K562 (cell line): ENCODE measurements around the gene AHNAK. TPM values are rescaled to one million over a fixed set of nuclear protein-coding genes. Genes with fewer than 3 reads are reported as not detected.

Experiments used
- ATAC-seq: fragments of 200-7000 bp; cut with Tn5 transposase; 3 replicates; pipeline ENCODE4 v1.9.1; 2020; ENCODE audit warnings: moderate library complexity
- BruUV-seq: library from RNA; stranded (reverse); fragments of 400-500 nt; replicated peaks from 2 replicates; lab custom pipeline; 2021; lab: Mats Ljungman, UMichigan
- CTCF ChIA-PET: fragments of 300-600 bp; formaldehyde crosslinking; extraction: SDS; loops from one replicate; lab custom pipeline; 2021; ENCODE audit warnings: low intra/inter-chr PET ratio; lab: Yijun Ruan, JAX
- POLR2A ChIA-PET: fragments of 300-600, 350-650 bp; sonication (Branson Sonifier 250); formaldehyde crosslinking; extraction: SDS; loops from one replicate; lab custom pipeline; 2021; ENCODE audit warnings: antibody characterized with exemption, inconsistent platforms; lab: Yijun Ruan, JAX
- DNase-seq, 4 experiments: peaks; one replicate each; pipeline versions ENCODE4 v3.0.0 to v3.0.0-alpha.2; 2011 to 2018; ENCODE audit warnings: low spot score in 3 of 4, mixed read lengths in 3 of 4; ENCODE audit errors: extremely low read depth in 1 of 4
- FAIRE-seq: peaks from 2 replicates; lab custom pipeline; 2011; peaks lifted over from hg19 to GRCh38; lab: Jason Lieb, UNC
- H2AFZ ChIP-seq: 2 replicates; pipeline ENCODE4 v1.6.0; 2011; ENCODE audit warnings: low read depth, low read length, control low read depth, inconsistent platforms
- H3K27ac ChIP-seq: fragments of 200-600 bp; 3 replicates; pipeline ENCODE4 v1.8.0; 2011; ENCODE audit warnings: low read depth, mild to moderate bottlenecking, control low read depth, inconsistent platforms, low read length, moderate library complexity, mixed read lengths; ENCODE audit errors: extremely low read depth
- H3K27me3 ChIP-seq, 2 experiments: fragments of 300-600 bp in 1 of 2; 2 replicates in 1 of 2; 3 replicates in 1 of 2; pipeline versions ENCODE4 v1.6.0 to v1.8.0; 2011; ENCODE audit warnings: inconsistent platforms in 2 of 2, low read length in 2 of 2, mild to moderate bottlenecking in 1 of 2, mixed read lengths in 1 of 2, moderate library complexity in 1 of 2; ENCODE audit not compliant: control insufficient read depth in 2 of 2, insufficient read depth in 2 of 2
- H3K36me3 ChIP-seq: fragments of 300-600 bp; 3 replicates; pipeline ENCODE4 v1.8.0; 2011; ENCODE audit warnings: mild to moderate bottlenecking, low read length, inconsistent platforms; ENCODE audit not compliant: control insufficient read depth, insufficient read depth
- H3K4me1 ChIP-seq, 2 experiments: fragments of 200-600 bp in 1 of 2; replicated peaks in 1 of 2; 2 replicates in 1 of 2; 3 replicates in 1 of 2; pipeline versions ENCODE4 v1.5.1 to v1.8.0; 2011; ENCODE audit warnings: inconsistent platforms in 2 of 2, low read length in 2 of 2, mild to moderate bottlenecking in 1 of 2, mixed read lengths in 1 of 2, moderate library complexity in 1 of 2; ENCODE audit not compliant: control insufficient read depth in 2 of 2, insufficient read depth in 2 of 2
- H3K4me2 ChIP-seq: 2 replicates; pipeline ENCODE4 v1.6.1; 2011; ENCODE audit warnings: low read length, control low read depth, inconsistent platforms, mixed read lengths; ENCODE audit not compliant: insufficient read depth
- H3K4me3 ChIP-seq: fragments of 200-600 bp; sonication (generic), shearing (Covaris generic); 2 replicates; pipeline ENCODE4 v1.5.1; 2016; ENCODE audit warnings: control low read depth, inconsistent platforms
- H3K79me2 ChIP-seq: fragments of 200-600 bp; 3 replicates; pipeline ENCODE4 v1.8.0; 2011; ENCODE audit warnings: low read length, inconsistent platforms; ENCODE audit not compliant: control insufficient read depth, insufficient read depth
- H3K9ac ChIP-seq, 2 experiments: 2 replicates each; pipeline versions ENCODE4 v1.6.0 to v1.6.1; 2011; ENCODE audit warnings: low read depth in 2 of 2, low read length in 2 of 2, control low read depth in 1 of 2, inconsistent platforms in 1 of 2, mild to moderate bottlenecking in 1 of 2, mixed read lengths in 1 of 2; ENCODE audit not compliant: insufficient read depth in 1 of 2
- H3K9me1 ChIP-seq: one replicate; pipeline ENCODE4 v1.6.0; 2011; ENCODE audit warnings: inconsistent platforms, mild to moderate bottlenecking, low read length, moderate library complexity; ENCODE audit not compliant: control insufficient read depth, insufficient read depth
- H3K9me3 ChIP-seq: replicated peaks from 2 replicates; pipeline ENCODE4 v1.5.1; 2011; ENCODE audit warnings: low read depth, low read length, inconsistent platforms; ENCODE audit not compliant: control insufficient read depth, insufficient read depth
- H4K20me1 ChIP-seq: replicated peaks from 2 replicates; pipeline ENCODE4 v1.6.1; 2011; ENCODE audit warnings: low read length, inconsistent platforms, mixed read lengths; ENCODE audit not compliant: control insufficient read depth, insufficient read depth
- NUFIP1 ChIP-seq: fragments of 450-650 bp; IDR thresholded peaks from 2 replicates; pipeline ENCODE4 v1.6.1; 2018; ENCODE audit not compliant: partially characterized antibody
- RBFOX2 ChIP-seq: fragments of 200-400 bp; formaldehyde crosslinking; IDR thresholded peaks from 2 replicates; pipeline ENCODE4 v1.6.1; 2017; ENCODE audit warnings: low read depth, mild to moderate bottlenecking, low read length, moderate library complexity
- whole genome bisulfite sequencing: fragments of 100-300 bp; shearing (Covaris generic); methylation state at CpG from one replicate; pipeline ENCODE4 v1.1.6; 2016; ENCODE audit warnings: low coverage, mixed read lengths; ENCODE audit not compliant: insufficient coverage; ENCODE audit errors: missing lambda C conversion rate; 5-methylcytosine and 5-hydroxymethylcytosine counted together
- in situ Hi-C: fragments of 300-500 bp; cut with MboI; formaldehyde crosslinking; loops from 4 replicates; pipeline ENCODE4 v1.15.0; 2018; ENCODE audit warnings: inconsistent platforms, mixed read lengths
- intact Hi-C: fragments of 100-400 bp; cut with micrococcal nuclease; formaldehyde crosslinking; loops from 2 replicates; pipeline ENCODE4 v1.14.2; 2022
- polyA plus RNA-seq, 8 experiments: library from polyadenylated mRNA; depleted of rRNA in 4 of 8; stranded (reverse) in 5 of 8; unstranded in 3 of 8; fragments of >200 nt; fragmentation: Nextera tagmentation in 2 of 8; fragmentation: Illumina TruSeq in 1 of 8; extraction: Ambion mirVana in 2 of 8; extraction: Trizol in 1 of 8; gene quantifications; 2 replicates each; pipeline versions ENCODE4 v1.2.1 to v1.2.3, GENCODE V29; 2011 to 2014; ENCODE audit warnings: inconsistent platforms in 1 of 8, missing spikeins in 1 of 8
- total RNA-seq, 7 experiments: library from RNA; depleted of rRNA in 6 of 7; stranded (reverse); fragments of >200 nt in 6 of 7; fragmentation: Illumina TruSeq in 2 of 7; extraction: Trizol in 2 of 7; gene quantifications; 2 replicates each; pipeline versions ENCODE4 v1.2.1 to v1.2.3, GENCODE V29; 2011 to 2021; ENCODE audit warnings: low replicate concordance in 1 of 7
- TF ChIP-seq, protein P1 (sequence below): fragments of 450-650 bp; formaldehyde crosslinking; IDR thresholded peaks from 2 replicates; pipeline ENCODE4 v1.4.0; 2022; ENCODE audit warnings: missing genetic modification characterization

The AHNAK gene
- total and polyA plus RNA-seq, 9 of the 15 experiments (the other 6 are each of a cell fraction or from before 2014, with no cell fraction given) = 1.5 to 89.7 (median 45.0) TPM

DNA sequence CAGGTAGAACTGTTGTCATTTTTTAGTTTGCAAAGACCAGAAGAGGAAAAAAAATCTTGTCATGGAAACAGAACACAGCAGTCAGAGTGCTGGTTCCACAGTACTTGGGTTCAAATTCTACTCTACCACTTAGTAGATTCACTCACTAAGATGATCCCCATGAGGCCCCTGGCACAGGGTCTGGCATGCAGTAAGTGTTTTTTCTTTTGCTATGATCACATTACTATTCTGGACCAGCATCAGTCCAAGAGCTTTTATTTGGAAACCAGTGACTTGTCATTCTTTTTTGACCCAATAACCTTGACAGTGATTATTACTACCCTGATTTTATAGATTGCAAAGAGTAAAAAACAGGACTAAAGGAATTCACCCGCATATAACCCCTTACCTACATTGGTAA, 23.0 kb upstream of the AHNAK start:
- Histone ChIP-seq H3K36me3 (peaks cover 85% of the 10 kb centered on the region), H3K9me1 (no peaks in the 10 kb centered on the region)
- no TSS peak for BruUV-seq

DNA sequence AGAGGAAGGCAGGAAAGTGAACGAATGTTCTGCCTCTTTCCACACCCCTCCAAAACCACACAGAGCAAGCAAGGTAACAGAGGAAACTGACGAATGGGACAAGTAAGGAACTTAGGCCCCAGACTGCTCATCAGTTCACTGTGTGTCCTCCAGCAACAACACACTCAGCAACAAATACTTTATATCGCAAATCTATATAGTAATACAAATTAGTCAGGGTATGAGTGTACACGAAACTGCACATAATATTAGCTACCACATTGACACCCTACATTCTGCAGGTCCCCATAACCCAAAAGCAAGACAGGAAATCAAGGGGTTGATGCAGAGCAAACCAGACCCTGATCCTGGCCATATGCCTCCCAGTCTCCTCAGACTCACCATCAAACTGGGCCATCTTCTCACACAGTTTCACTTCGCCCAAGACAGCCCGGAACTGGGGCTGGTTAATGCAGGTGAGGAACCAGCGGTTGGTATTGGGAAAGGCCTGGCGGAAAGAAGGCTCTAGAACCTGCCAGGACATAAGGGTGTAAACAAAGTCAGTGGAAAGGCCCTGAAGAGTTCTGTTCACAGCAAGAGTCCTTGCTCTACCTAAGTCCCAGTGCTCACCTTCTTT, 20.5 kb upstream of the AHNAK start:
- no peak for FAIRE-seq
- Histone ChIP-seq H3K79me2 (peaks cover 83% of the 10 kb centered on the region), H3K36me3 (peaks cover 92% of the 10 kb centered on the region), H3K27ac (no peak overlapping the region; the same call in 2 of the 3 replicates), H3K4me1 (peaks cover 14 to 20% of the 10 kb centered on the region in 2 experiments; a peak in 4 of 5 replicates), H3K9me3 (no peaks in the 10 kb centered on the region), H3K9me1 (no peaks in the 10 kb centered on the region), H4K20me1 (peaks cover 14% of the 10 kb centered on the region), H3K27me3 (no peaks in the 10 kb centered on the region), H3K4me3 (no peak overlapping the region), H2AFZ (no peak overlapping the region), H3K4me2 (no peak overlapping the region), H3K9ac (peak overlapping the region in 1 of 2 experiments; percentile 48; a peak in 1 of 4 replicates)
- CTCF ChIA-PET = no interaction called here
- in situ Hi-C loops = no loop called here
- BruUV-seq = TSS peak; percentile 5
- no peak for ATAC-seq
- POLR2A ChIA-PET = interaction anchor here (0.6 to 1.8 kb wide), 3 partner anchors 11 to 193 kb away, joined by 3 to 5 read pairs (median 4); no protein-coding TSS in a partner anchor
- intact Hi-C loops = no loop called here
- peak; percentile 11; the same call in 1 of the 2 replicates for TF ChIP-seq RBFOX2
- TF ChIP-seq, protein P1, sequence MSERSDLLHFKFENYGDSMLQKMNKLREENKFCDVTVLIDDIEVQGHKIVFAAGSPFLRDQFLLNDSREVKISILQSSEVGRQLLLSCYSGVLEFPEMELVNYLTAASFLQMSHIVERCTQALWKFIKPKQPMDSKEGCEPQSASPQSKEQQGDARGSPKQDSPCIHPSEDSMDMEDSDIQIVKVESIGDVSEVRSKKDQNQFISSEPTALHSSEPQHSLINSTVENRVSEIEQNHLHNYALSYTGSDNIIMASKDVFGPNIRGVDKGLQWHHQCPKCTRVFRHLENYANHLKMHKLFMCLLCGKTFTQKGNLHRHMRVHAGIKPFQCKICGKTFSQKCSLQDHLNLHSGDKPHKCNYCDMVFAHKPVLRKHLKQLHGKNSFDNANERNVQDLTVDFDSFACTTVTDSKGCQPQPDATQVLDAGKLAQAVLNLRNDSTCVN (CRISPR knock-in tag) = no peak
- DNase-seq = no peak
- 89% methylated on average over 8 of the region's 8 CpGs for WGBS

More for the DNA sequence above, 23.0 kb upstream of the AHNAK start:
- Histone ChIP-seq H4K20me1 (peaks cover 10% of the 10 kb centered on the region), H3K9ac (no peak overlapping the region), H3K4me1 (peaks cover 21 to 22% of the 10 kb centered on the region in 2 experiments; a peak in 4 of 5 replicates), H3K4me3 (no peak overlapping the region), H3K79me2 (peaks cover 90% of the 10 kb centered on the region), H3K9me3 (no peaks in the 10 kb centered on the region), H3K27me3 (no peaks in the 10 kb centered on the region), H3K4me2 (no peak overlapping the region), H2AFZ (no peak overlapping the region), H3K27ac (no peak overlapping the region)
- CTCF ChIA-PET = no interaction called here
- FAIRE-seq (no peak), ATAC-seq (no peak), DNase-seq (no peak)
- 100% methylated on average over 1 of the region's 1 CpG for WGBS
- in situ Hi-C loops = no loop called here
- intact Hi-C loops = no loop called here
- POLR2A ChIA-PET = interaction anchor here (0.6 to 2.3 kb wide), 8 partner anchors 9 to 199 kb away, joined by 3 to 8 read pairs (median 4); partner anchors contain the start of genes C11orf98, CSKMT and TUT1
- TF ChIP-seq RBFOX2 (peak; percentile 29; the same call in 1 of the 2 replicates), NUFIP1 (no peak)
